ENCODE results near the gene RBSN.
"Not testable (repeated sequence)": the region's sequence is repeated elsewhere in the genome, so short reads cannot be mapped to it uniquely, and the experiment has no call there.

The RBSN gene

GRCh38 chr3:15098503-15099363 is at the start of gene RBSN:
Gene RBSN, minus strand, starts transcription at chr3:15099148. Its CDS starts 3,028 bp downstream, at chr3:15096120.
- peak; percentile 96 for DNase-seq (ENCODE audit: low spot score)

- DNase-seq (ENCODE audit: low spot score): no peak
These were observed 49.7 kb upstream of the RBSN start for GRCh38 chr3:15148614-15149013.

GRCh38 chr3:15136885-15137284 is 37.9 kb upstream of the RBSN start:
- not testable (repeated sequence) for DNase-seq (ENCODE audit: low spot score)

GRCh38 chr3:15134968-15135367 is 36.0 kb upstream of the RBSN start:
- not testable (repeated sequence) for DNase-seq (ENCODE audit: low spot score)

- not testable (repeated sequence) for DNase-seq (ENCODE audit: low spot score)
These were observed 29.5 kb upstream of the RBSN start for GRCh38 chr3:15128403-15128802.

- DNase-seq (ENCODE audit: low spot score): not testable (repeated sequence)
These were observed 28.0 kb upstream of the RBSN start for GRCh38 chr3:15126975-15127374.

- no peak for DNase-seq (ENCODE audit: low spot score)
These were observed 23.4 kb upstream of the RBSN start for GRCh38 chr3:15122398-15122797.

- DNase-seq (ENCODE audit: low spot score): no peak
These were observed 23.0 kb upstream of the RBSN start for GRCh38 chr3:15121936-15122335.

- DNase-seq (ENCODE audit: low spot score): no peak
These were observed 22.0 kb upstream of the RBSN start for GRCh38 chr3:15120986-15121385.

GRCh38 chr3:15117011-15117410 is 18.1 kb upstream of the RBSN start:
- DNase-seq (ENCODE audit: low spot score): no peak

- no peak for DNase-seq (ENCODE audit: low spot score)
These were observed 17.2 kb upstream of the RBSN start for GRCh38 chr3:15116032-15116669.

- no peak for DNase-seq (ENCODE audit: low spot score)
These were observed 15.8 kb upstream of the RBSN start for GRCh38 chr3:15114466-15115358.

- no peak for DNase-seq (ENCODE audit: low spot score)
These were observed 14.9 kb upstream of the RBSN start for GRCh38 chr3:15113884-15114283.

GRCh38 chr3:15113471-15113870 is 14.5 kb upstream of the RBSN start:
- no peak for DNase-seq (ENCODE audit: low spot score)

- no peak for DNase-seq (ENCODE audit: low spot score)
These were observed 13.1 kb upstream of the RBSN start for GRCh38 chr3:15112011-15112410.

GRCh38 chr3:15110206-15110605 is 11.3 kb upstream of the RBSN start:
- DNase-seq (ENCODE audit: low spot score): no peak

GRCh38 chr3:15108869-15109268 is 9.9 kb upstream of the RBSN start:
- DNase-seq (ENCODE audit: low spot score): no peak

GRCh38 chr3:15108082-15108545 is 9.2 kb upstream of the RBSN start:
- peak; percentile 74 for DNase-seq (ENCODE audit: low spot score)

GRCh38 chr3:15107075-15107947 is 8.4 kb upstream of the RBSN start:
- no peak for DNase-seq (ENCODE audit: low spot score)

- peak; percentile 69 for DNase-seq (ENCODE audit: low spot score)
These were observed 3.9 kb upstream of the RBSN start for GRCh38 chr3:15102836-15103235.

GRCh38 chr3:15102256-15102655 is 3.3 kb upstream of the RBSN start:
- peak; percentile 72 for DNase-seq (ENCODE audit: low spot score)
